Suprapubic skin (tissue), 3 donors: Measurements from ENCODE around the gene OVCH1.

Experiments
- POLR2AphosphoS5 ChIP-seq, 3 donors: sonication (generic); formaldehyde crosslinking; IDR thresholded peaks; one replicate each; pipeline ENCODE4 v1.6.1; 2017; ENCODE audit warnings: antibody characterized with exemption in 3 of 3
- TF ChIP-seq, protein P1 (sequence below), 2 donors: fragments of 200-600 bp in 1 of 2; fragments of 450-650 bp in 1 of 2; sonication (generic) in 1 of 2; IDR thresholded peaks; one replicate each; pipeline ENCODE4 v1.5.1; 2016 to 2019; ENCODE audit warnings: antibody characterized with exemption in 2 of 2, mild to moderate bottlenecking in 1 of 2, moderate library complexity in 1 of 2

DNA sequence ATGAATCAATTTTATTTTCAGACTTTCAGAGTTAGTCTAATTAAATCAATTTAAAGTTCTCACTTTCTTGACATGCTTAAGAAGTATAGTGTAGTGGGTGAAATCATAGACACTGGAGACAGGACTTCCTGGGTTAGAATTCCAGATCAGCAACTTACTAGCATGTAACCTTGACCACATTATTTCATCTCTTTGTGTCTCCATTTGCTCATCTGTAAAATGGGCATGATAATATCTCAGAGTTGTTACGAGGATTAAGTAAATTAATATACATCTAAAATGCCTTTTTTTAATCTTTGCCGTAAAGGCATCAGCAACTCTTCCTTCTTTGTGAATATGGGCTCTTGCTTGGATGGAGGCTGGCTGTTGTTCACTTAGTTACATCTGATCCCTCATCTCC is 115.2 kb downstream of the OVCH1 start:
- TF ChIP-seq POLR2AphosphoS5 (IDR thresholded peaks at IDR 0.05): no peak
- TF ChIP-seq, protein P1, sequence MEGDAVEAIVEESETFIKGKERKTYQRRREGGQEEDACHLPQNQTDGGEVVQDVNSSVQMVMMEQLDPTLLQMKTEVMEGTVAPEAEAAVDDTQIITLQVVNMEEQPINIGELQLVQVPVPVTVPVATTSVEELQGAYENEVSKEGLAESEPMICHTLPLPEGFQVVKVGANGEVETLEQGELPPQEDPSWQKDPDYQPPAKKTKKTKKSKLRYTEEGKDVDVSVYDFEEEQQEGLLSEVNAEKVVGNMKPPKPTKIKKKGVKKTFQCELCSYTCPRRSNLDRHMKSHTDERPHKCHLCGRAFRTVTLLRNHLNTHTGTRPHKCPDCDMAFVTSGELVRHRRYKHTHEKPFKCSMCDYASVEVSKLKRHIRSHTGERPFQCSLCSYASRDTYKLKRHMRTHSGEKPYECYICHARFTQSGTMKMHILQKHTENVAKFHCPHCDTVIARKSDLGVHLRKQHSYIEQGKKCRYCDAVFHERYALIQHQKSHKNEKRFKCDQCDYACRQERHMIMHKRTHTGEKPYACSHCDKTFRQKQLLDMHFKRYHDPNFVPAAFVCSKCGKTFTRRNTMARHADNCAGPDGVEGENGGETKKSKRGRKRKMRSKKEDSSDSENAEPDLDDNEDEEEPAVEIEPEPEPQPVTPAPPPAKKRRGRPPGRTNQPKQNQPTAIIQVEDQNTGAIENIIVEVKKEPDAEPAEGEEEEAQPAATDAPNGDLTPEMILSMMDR (IDR thresholded peaks at IDR 0.05): no peak
